Measurements from ENCODE around the gene RIF1.
"Not testable (repeated sequence)": the region's sequence is repeated elsewhere in the genome, so short reads cannot be mapped to it uniquely, and the experiment has no call there.

RIF1 gene

GRCh38 chr2:151421681-151422080 lies 12.0 kb downstream of the RIF1 start:
- not testable (repeated sequence) for H3K9ac ChIP-seq (ENCODE audit: low read depth, low read length); H3K4me1 ChIP-seq (ENCODE audit: control insufficient read depth, insufficient read depth, low read length); H3K27me3 ChIP-seq (ENCODE audit: control insufficient read depth, insufficient read depth, low read length); H3K27ac ChIP-seq (ENCODE audit: low read depth, low read length); H3K4me3 ChIP-seq (ENCODE audit: low read depth, low read length); H3K9me3 ChIP-seq (ENCODE audit: control insufficient read depth, insufficient read depth, low read length)
- peaks cover 98% of the 10 kb centered on the region for H3K36me3 ChIP-seq (ENCODE audit: control insufficient read depth, insufficient read depth, low read length)

GRCh38 chr2:151422917-151423439 lies 13.3 kb downstream of the RIF1 start:
- no peak overlapping the region for H3K9ac ChIP-seq (ENCODE audit: low read depth, low read length)
- H3K27ac ChIP-seq (ENCODE audit: low read depth, low read length), result no peak overlapping the region
- H3K27me3 ChIP-seq (ENCODE audit: control insufficient read depth, insufficient read depth, low read length), result no peaks in the 10 kb centered on the region
- H3K4me1 ChIP-seq (ENCODE audit: control insufficient read depth, insufficient read depth, low read length), result no peaks in the 10 kb centered on the region
- no peak overlapping the region for H3K4me3 ChIP-seq (ENCODE audit: low read depth, low read length)
- no peaks in the 10 kb centered on the region for H3K9me3 ChIP-seq (ENCODE audit: control insufficient read depth, insufficient read depth, low read length)
- H3K36me3 ChIP-seq (ENCODE audit: control insufficient read depth, insufficient read depth, low read length), result peaks cover 98% of the 10 kb centered on the region

GRCh38 chr2:151423760-151424159 lies 14.1 kb downstream of the RIF1 start:
- Histone ChIP-seq H3K4me1 (ENCODE audit: control insufficient read depth, insufficient read depth, low read length) (no peaks in the 10 kb centered on the region), H3K27ac (ENCODE audit: low read depth, low read length) (no peak overlapping the region), H3K9me3 (ENCODE audit: control insufficient read depth, insufficient read depth, low read length) (no peaks in the 10 kb centered on the region), H3K36me3 (ENCODE audit: control insufficient read depth, insufficient read depth, low read length) (peaks cover 98% of the 10 kb centered on the region), H3K9ac (ENCODE audit: low read depth, low read length) (no peak overlapping the region), H3K27me3 (ENCODE audit: control insufficient read depth, insufficient read depth, low read length) (no peaks in the 10 kb centered on the region), H3K4me3 (ENCODE audit: low read depth, low read length) (no peak overlapping the region)

- peaks cover 98% of the 10 kb centered on the region for H3K36me3 ChIP-seq (ENCODE audit: control insufficient read depth, insufficient read depth, low read length)
- H3K9ac ChIP-seq (ENCODE audit: low read depth, low read length), result no peak overlapping the region
- H3K27ac ChIP-seq (ENCODE audit: low read depth, low read length), result no peak overlapping the region
- H3K27me3 ChIP-seq (ENCODE audit: control insufficient read depth, insufficient read depth, low read length), result no peaks in the 10 kb centered on the region
- H3K4me1 ChIP-seq (ENCODE audit: control insufficient read depth, insufficient read depth, low read length), result no peaks in the 10 kb centered on the region
- H3K9me3 ChIP-seq (ENCODE audit: control insufficient read depth, insufficient read depth, low read length), result no peaks in the 10 kb centered on the region
- H3K4me3 ChIP-seq (ENCODE audit: low read depth, low read length), result no peak overlapping the region
Measured at GRCh38 chr2:151437630-151438029, 27.9 kb downstream of the RIF1 start.

GRCh38 chr2:151438506-151438905 lies 28.8 kb downstream of the RIF1 start:
- Histone ChIP-seq H3K4me3 (ENCODE audit: low read depth, low read length) (no peak overlapping the region), H3K27ac (ENCODE audit: low read depth, low read length) (no peak overlapping the region), H3K9ac (ENCODE audit: low read depth, low read length) (no peak overlapping the region), H3K9me3 (ENCODE audit: control insufficient read depth, insufficient read depth, low read length) (no peaks in the 10 kb centered on the region), H3K36me3 (ENCODE audit: control insufficient read depth, insufficient read depth, low read length) (peaks cover 98% of the 10 kb centered on the region), H3K4me1 (ENCODE audit: control insufficient read depth, insufficient read depth, low read length) (no peaks in the 10 kb centered on the region), H3K27me3 (ENCODE audit: control insufficient read depth, insufficient read depth, low read length) (no peaks in the 10 kb centered on the region)

GRCh38 chr2:151439127-151439526 lies 29.4 kb downstream of the RIF1 start:
- no peak overlapping the region for H3K27ac ChIP-seq (ENCODE audit: low read depth, low read length)
- H3K9ac ChIP-seq (ENCODE audit: low read depth, low read length), result no peak overlapping the region
- no peak overlapping the region for H3K4me3 ChIP-seq (ENCODE audit: low read depth, low read length)
- peaks cover 98% of the 10 kb centered on the region for H3K36me3 ChIP-seq (ENCODE audit: control insufficient read depth, insufficient read depth, low read length)
- H3K9me3 ChIP-seq (ENCODE audit: control insufficient read depth, insufficient read depth, low read length), result no peaks in the 10 kb centered on the region
- H3K4me1 ChIP-seq (ENCODE audit: control insufficient read depth, insufficient read depth, low read length), result 0 out of 2 replicates have a peak, but pooled peaks cover 2% of the 10 kb centered on the region
- H3K27me3 ChIP-seq (ENCODE audit: control insufficient read depth, insufficient read depth, low read length), result no peaks in the 10 kb centered on the region

DNA sequence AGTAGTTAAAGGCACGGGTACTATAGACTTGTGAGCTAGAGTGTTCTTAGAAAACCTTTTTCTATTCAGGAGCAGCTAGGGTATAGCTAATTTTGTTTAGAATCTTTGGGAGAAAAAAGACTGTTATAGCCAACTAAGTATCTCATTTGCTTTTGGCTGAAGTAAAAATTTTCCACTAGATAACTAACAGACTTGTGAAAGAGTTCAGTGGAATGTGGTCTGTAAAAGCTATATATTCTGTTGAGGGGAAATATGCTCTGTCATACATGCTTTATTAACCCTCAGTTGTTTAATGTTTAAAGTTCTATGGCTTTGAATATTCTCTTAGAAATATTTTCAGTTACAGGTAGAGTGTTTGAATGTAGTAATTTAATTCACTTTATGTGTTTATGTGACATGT lies 49.7 kb downstream of the RIF1 start:
- peaks cover 9% of the 10 kb centered on the region for H3K4me1 ChIP-seq (ENCODE audit: control insufficient read depth, insufficient read depth, low read length)
- no peak overlapping the region for H3K9ac ChIP-seq (ENCODE audit: low read depth, low read length)
- H3K36me3 ChIP-seq (ENCODE audit: control insufficient read depth, insufficient read depth, low read length), result peaks cover 99% of the 10 kb centered on the region
- H3K27me3 ChIP-seq (ENCODE audit: control insufficient read depth, insufficient read depth, low read length), result no peaks in the 10 kb centered on the region
- H3K27ac ChIP-seq (ENCODE audit: low read depth, low read length), result no peak overlapping the region
- no peak overlapping the region for H3K4me3 ChIP-seq (ENCODE audit: low read depth, low read length)
- H3K9me3 ChIP-seq (ENCODE audit: control insufficient read depth, insufficient read depth, low read length), result no peaks in the 10 kb centered on the region

DNA sequence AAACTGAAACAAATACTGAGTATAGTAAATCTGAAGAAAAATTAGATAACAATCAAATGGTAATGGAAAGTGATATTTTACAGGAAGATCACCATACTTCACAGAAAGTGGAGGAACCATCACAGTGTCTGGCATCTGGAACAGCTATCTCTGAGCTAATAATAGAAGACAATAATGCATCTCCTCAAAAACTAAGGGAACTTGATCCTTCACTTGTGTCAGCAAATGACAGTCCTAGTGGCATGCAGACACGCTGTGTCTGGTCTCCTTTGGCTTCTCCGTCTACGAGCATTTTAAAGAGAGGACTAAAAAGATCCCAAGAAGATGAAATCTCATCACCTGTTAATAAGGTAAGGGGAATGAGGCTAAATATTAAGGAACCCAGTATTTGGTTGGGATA lies 56.1 kb downstream of the RIF1 start:
- peaks cover 9% of the 10 kb centered on the region for H3K4me1 ChIP-seq (ENCODE audit: control insufficient read depth, insufficient read depth, low read length)
- peaks cover 99% of the 10 kb centered on the region for H3K36me3 ChIP-seq (ENCODE audit: control insufficient read depth, insufficient read depth, low read length)
- no peaks in the 10 kb centered on the region for H3K27me3 ChIP-seq (ENCODE audit: control insufficient read depth, insufficient read depth, low read length)
- H3K4me3 ChIP-seq (ENCODE audit: low read depth, low read length), result no peak overlapping the region
- H3K9me3 ChIP-seq (ENCODE audit: control insufficient read depth, insufficient read depth, low read length), result no peaks in the 10 kb centered on the region
- no peak overlapping the region for H3K9ac ChIP-seq (ENCODE audit: low read depth, low read length)
- no peak overlapping the region for H3K27ac ChIP-seq (ENCODE audit: low read depth, low read length)

GRCh38 chr2:151470556-151470955 lies 60.9 kb downstream of the RIF1 start:
- no peaks in the 10 kb centered on the region for H3K9me3 ChIP-seq (ENCODE audit: control insufficient read depth, insufficient read depth, low read length)
- no peak overlapping the region for H3K4me3 ChIP-seq (ENCODE audit: low read depth, low read length)
- no peak overlapping the region for H3K9ac ChIP-seq (ENCODE audit: low read depth, low read length)
- peaks cover 89% of the 10 kb centered on the region for H3K36me3 ChIP-seq (ENCODE audit: control insufficient read depth, insufficient read depth, low read length)
- H3K27me3 ChIP-seq (ENCODE audit: control insufficient read depth, insufficient read depth, low read length), result no peaks in the 10 kb centered on the region
- no peak overlapping the region for H3K27ac ChIP-seq (ENCODE audit: low read depth, low read length)
- no peaks in the 10 kb centered on the region for H3K4me1 ChIP-seq (ENCODE audit: control insufficient read depth, insufficient read depth, low read length)

- Histone ChIP-seq H3K4me1 (ENCODE audit: control insufficient read depth, insufficient read depth, low read length) (no peaks in the 10 kb centered on the region), H3K36me3 (ENCODE audit: control insufficient read depth, insufficient read depth, low read length) (peaks cover 86% of the 10 kb centered on the region), H3K4me3 (ENCODE audit: low read depth, low read length) (no peak overlapping the region), H3K27me3 (ENCODE audit: control insufficient read depth, insufficient read depth, low read length) (no peaks in the 10 kb centered on the region), H3K27ac (ENCODE audit: low read depth, low read length) (no peak overlapping the region), H3K9ac (ENCODE audit: low read depth, low read length) (no peak overlapping the region), H3K9me3 (ENCODE audit: control insufficient read depth, insufficient read depth, low read length) (no peaks in the 10 kb centered on the region)
Measured at GRCh38 chr2:151472966-151473365, 63.3 kb downstream of the RIF1 start.

GRCh38 chr2:151475071-151475470 lies 65.4 kb downstream of the RIF1 start:
- Histone ChIP-seq H3K9me3 (ENCODE audit: control insufficient read depth, insufficient read depth, low read length) (no peaks in the 10 kb centered on the region), H3K27ac (ENCODE audit: low read depth, low read length) (no peak overlapping the region), H3K4me3 (ENCODE audit: low read depth, low read length) (no peak overlapping the region), H3K27me3 (ENCODE audit: control insufficient read depth, insufficient read depth, low read length) (no peaks in the 10 kb centered on the region), H3K36me3 (ENCODE audit: control insufficient read depth, insufficient read depth, low read length) (peaks cover 84% of the 10 kb centered on the region), H3K9ac (ENCODE audit: low read depth, low read length) (no peak overlapping the region), H3K4me1 (ENCODE audit: control insufficient read depth, insufficient read depth, low read length) (no peaks in the 10 kb centered on the region)

DNA sequence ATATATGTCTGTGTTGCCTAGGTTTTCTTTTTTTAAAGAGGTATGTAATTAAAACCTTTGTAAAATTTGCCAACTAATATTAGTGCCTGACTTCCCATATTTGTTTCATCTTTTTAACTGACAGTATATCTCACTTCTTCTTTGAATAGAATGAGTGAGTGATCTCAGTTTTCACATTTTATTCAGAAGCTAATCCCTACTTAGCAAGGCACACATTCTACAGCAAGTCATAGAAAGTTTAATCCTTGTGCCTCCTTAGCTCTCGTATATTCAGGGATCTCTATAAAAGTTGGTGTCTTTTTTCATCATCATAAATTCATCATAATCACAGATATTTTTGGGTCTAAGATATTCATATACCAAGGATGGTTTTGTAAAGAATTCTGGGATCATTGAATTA lies 66.6 kb downstream of the RIF1 start:
- no peaks in the 10 kb centered on the region for H3K27me3 ChIP-seq (ENCODE audit: control insufficient read depth, insufficient read depth, low read length)
- no peak overlapping the region for H3K27ac ChIP-seq (ENCODE audit: low read depth, low read length)
- no peak overlapping the region for H3K4me3 ChIP-seq (ENCODE audit: low read depth, low read length)
- H3K9ac ChIP-seq (ENCODE audit: low read depth, low read length), result no peak overlapping the region
- H3K36me3 ChIP-seq (ENCODE audit: control insufficient read depth, insufficient read depth, low read length), result peaks cover 83% of the 10 kb centered on the region
- H3K4me1 ChIP-seq (ENCODE audit: control insufficient read depth, insufficient read depth, low read length), result no peaks in the 10 kb centered on the region
- H3K9me3 ChIP-seq (ENCODE audit: control insufficient read depth, insufficient read depth, low read length), result no peaks in the 10 kb centered on the region
